HG03378 (cell line): ENCODE measurements around the gene PRMT7.

Experiments
- ATAC-seq: cut with Tn5 transposase; IDR thresholded peaks from one replicate; pipeline ENCODE4 v1.9.1; 2021; ENCODE audit warnings: mild to moderate bottlenecking, moderate library complexity; ENCODE audit not compliant: unreplicated experiment

PRMT7 gene

GRCh38 chr16:68310774-68311511 lies at the start of gene PRMT7, which contains the start of gene SLC7A6OS:
TSS of gene PRMT7 (plus strand) at chr16:68311019. CDS start at chr16:68315980, 4,961 bp downstream.
TSS of gene SLC7A6OS (minus strand) at chr16:68310946. CDS start at chr16:68310926, 20 bp downstream.
- ATAC-seq, result peak; percentile 89

GRCh38 chr16:68263559-68264127 lies 47.2 kb upstream of the PRMT7 start:
- ATAC-seq, result no peak

- peak; percentile 42 for ATAC-seq
These were observed 46.4 kb upstream of the PRMT7 start, which contains the start of gene SLC7A6 for GRCh38 chr16:68264128-68265077. TSS of gene SLC7A6 (plus strand) at chr16:68264526. CDS start at chr16:68274727, 10,201 bp downstream.

- ATAC-seq, result peak; percentile 31
These were observed 45.5 kb upstream of the PRMT7 start for GRCh38 chr16:68265078-68265920.

GRCh38 chr16:68267612-68268405 lies 43.0 kb upstream of the PRMT7 start:
- ATAC-seq, result no peak

- no peak for ATAC-seq
These were observed 41.0 kb upstream of the PRMT7 start for GRCh38 chr16:68269793-68270192.

GRCh38 chr16:68270353-68270752 lies 40.5 kb upstream of the PRMT7 start:
- ATAC-seq, result no peak

- no peak for ATAC-seq
These were observed 38.2 kb upstream of the PRMT7 start for GRCh38 chr16:68272507-68273209.

GRCh38 chr16:68273459-68273858 lies 37.4 kb upstream of the PRMT7 start:
- no peak for ATAC-seq

- ATAC-seq, result no peak
These were observed 36.9 kb upstream of the PRMT7 start for GRCh38 chr16:68273896-68274295.

- ATAC-seq, result no peak
These were observed 36.4 kb upstream of the PRMT7 start for GRCh38 chr16:68274441-68274840.

- ATAC-seq, result no peak
These were observed 35.1 kb upstream of the PRMT7 start for GRCh38 chr16:68275611-68276191.

- no peak for ATAC-seq
These were observed 34.6 kb upstream of the PRMT7 start for GRCh38 chr16:68276223-68276622.

- ATAC-seq, result no peak
These were observed 30.9 kb upstream of the PRMT7 start for GRCh38 chr16:68279726-68280558.

- no peak for ATAC-seq
These were observed 29.3 kb upstream of the PRMT7 start for GRCh38 chr16:68281368-68282063.

- no peak for ATAC-seq
These were observed 28.8 kb upstream of the PRMT7 start for GRCh38 chr16:68282064-68282452.

- no peak for ATAC-seq
These were observed 27.5 kb upstream of the PRMT7 start for GRCh38 chr16:68283346-68283745.
